Gastrocnemius medialis (tissue), 4 donors: ENCODE data around the gene MPPED1.

Experiments
- POLR2A ChIP-seq, 2 donors: fragments of 450-650 bp; IDR thresholded peaks; one replicate each; pipeline ENCODE4 v1.6.1; 2017; ENCODE audit warnings: antibody characterized with exemption in 2 of 2, mild to moderate bottlenecking in 2 of 2, moderate library complexity in 2 of 2
- TF ChIP-seq, protein P1 (sequence below), 5 experiments: fragments of 450-650 bp in 3 of 5; fragments of 200-600 bp in 2 of 5; sonication (generic) in 2 of 5; IDR thresholded peaks in 4 of 5; conservative IDR thresholded peaks in 1 of 5; 1 replicate in 4 of 5; 2 replicates in 1 of 5; pipeline ENCODE4 v1.5.1; 2016 to 2019; ENCODE audit warnings: antibody characterized with exemption in 5 of 5, mild to moderate bottlenecking in 3 of 5, moderate library complexity in 3 of 5

DNA sequence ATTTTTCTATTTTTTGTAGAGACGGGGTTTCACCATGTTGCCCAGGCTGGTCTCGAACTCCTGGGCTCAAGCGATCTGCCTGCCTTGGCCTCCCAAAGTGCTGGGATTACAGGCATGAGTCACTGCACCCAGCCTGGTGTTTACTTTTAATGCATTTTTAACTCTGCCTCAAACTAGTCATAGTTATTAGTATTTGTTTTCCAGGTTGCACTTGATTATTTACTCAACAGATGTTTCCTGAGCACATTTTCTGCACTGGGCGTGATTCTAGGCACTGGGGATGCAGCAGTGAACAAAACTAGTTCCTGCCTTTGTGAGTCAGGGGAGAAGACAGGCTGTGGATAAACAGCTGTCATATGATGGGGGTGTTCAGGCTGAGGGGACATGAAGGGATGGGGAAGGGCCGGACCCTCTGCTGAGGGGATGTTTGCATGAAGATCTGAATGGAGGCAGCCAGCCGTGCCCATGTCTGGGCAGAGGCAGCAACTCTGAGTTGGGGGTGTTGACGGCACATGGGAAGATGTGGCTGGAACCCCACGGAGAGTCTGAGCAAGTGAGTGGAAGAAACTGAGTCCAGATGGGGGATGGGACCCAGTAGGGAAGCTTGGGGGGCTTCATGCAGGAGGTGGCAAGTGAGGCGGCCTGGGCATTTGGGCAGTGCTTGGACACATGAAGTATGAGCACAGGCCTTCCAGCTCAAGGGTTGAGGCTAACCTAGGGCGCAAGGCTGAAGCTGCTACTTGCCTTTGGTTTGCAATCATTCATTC is 34.4 kb downstream of the MPPED1 start:
- TF ChIP-seq, protein P1, sequence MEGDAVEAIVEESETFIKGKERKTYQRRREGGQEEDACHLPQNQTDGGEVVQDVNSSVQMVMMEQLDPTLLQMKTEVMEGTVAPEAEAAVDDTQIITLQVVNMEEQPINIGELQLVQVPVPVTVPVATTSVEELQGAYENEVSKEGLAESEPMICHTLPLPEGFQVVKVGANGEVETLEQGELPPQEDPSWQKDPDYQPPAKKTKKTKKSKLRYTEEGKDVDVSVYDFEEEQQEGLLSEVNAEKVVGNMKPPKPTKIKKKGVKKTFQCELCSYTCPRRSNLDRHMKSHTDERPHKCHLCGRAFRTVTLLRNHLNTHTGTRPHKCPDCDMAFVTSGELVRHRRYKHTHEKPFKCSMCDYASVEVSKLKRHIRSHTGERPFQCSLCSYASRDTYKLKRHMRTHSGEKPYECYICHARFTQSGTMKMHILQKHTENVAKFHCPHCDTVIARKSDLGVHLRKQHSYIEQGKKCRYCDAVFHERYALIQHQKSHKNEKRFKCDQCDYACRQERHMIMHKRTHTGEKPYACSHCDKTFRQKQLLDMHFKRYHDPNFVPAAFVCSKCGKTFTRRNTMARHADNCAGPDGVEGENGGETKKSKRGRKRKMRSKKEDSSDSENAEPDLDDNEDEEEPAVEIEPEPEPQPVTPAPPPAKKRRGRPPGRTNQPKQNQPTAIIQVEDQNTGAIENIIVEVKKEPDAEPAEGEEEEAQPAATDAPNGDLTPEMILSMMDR (IDR thresholded peaks at IDR 0.05 in 4 of 5, conservative IDR thresholded peaks at IDR 0.05 in 1 of 5): no peak
- no peak for TF ChIP-seq POLR2A (IDR thresholded peaks at IDR 0.05)
